SK-N-DZ (cell line): ENCODE results near the gene DEFB131A.
"Not testable (repeated sequence)": the region's sequence is repeated elsewhere in the genome, so short reads cannot be mapped to it uniquely, and the experiment has no call there.

Experiments used
- DNase-seq: peaks from one replicate; pipeline ENCODE4 v3.0.0-alpha.2; 2015; ENCODE audit warnings: low spot score
- small RNA-seq, 2 experiments: library from RNA; depleted of rRNA; stranded (forward); fragments of <200 nt; gene quantifications; one replicate each; pipeline ENCODE3, GENCODE V24; 2014

DEFB131A gene

GRCh38 chr4:9494256-9495035 is 50.2 kb downstream of the DEFB131A start:
- not testable (repeated sequence) for DNase-seq

GRCh38 chr4:9495443-9495842 is 51.2 kb downstream of the DEFB131A start:
- DNase-seq, result peak; percentile 19

GRCh38 chr4:9497575-9498467 is 53.6 kb downstream of the DEFB131A start:
- DNase-seq, result not testable (repeated sequence)

GRCh38 chr4:9498468-9499040 is 54.3 kb downstream of the DEFB131A start:
- not testable (repeated sequence) for DNase-seq

- not testable (repeated sequence) for DNase-seq
Observed at GRCh38 chr4:9499974-9500487, 55.8 kb downstream of the DEFB131A start.

Small RNAs within 50 kb of the gene (small RNA-seq; reads per million reads assigned to genes)
- gene RNA5SP153, result 0 reads per million in 2 experiments
